Body of pancreas (tissue), 4 donors: ENCODE results near the gene TMEM221.

Experiments used
- CTCF ChIP-seq, 7 experiments: fragments of 450-650 bp in 4 of 7; fragments of 200-600 bp in 3 of 7; sonication (generic) in 3 of 7; IDR thresholded peaks; one replicate each; pipeline ENCODE4 v1.5.1; 2016 to 2019; ENCODE audit warnings: antibody characterized with exemption in 7 of 7
- POLR2A ChIP-seq, 3 donors: fragments of 450-650 bp; IDR thresholded peaks; one replicate each; pipeline ENCODE4 v1.6.1; 2016; ENCODE audit warnings: antibody characterized with exemption in 3 of 3, mild to moderate bottlenecking in 2 of 3

GRCh38 chr19:17423429-17424208, 24.8 kb downstream of the TMEM221 start:
- no peak for TF ChIP-seq CTCF (IDR thresholded peaks at IDR 0.05)
- no peak for TF ChIP-seq POLR2A (IDR thresholded peaks at IDR 0.05)
